SH-SY5Y (cell line): Measurements from ENCODE around the gene SCAF11.

Source experiments
- GATA2 ChIP-seq: IDR thresholded peaks from 2 replicates; pipeline ENCODE4 v1.6.1; 2011; ENCODE audit warnings: mild to moderate bottlenecking, low read depth, low read length
- GATA3 ChIP-seq: IDR thresholded peaks from 2 replicates; pipeline ENCODE4 v1.6.1; 2011; ENCODE audit warnings: low read depth, mild to moderate bottlenecking, low read length, moderate library complexity

DNA sequence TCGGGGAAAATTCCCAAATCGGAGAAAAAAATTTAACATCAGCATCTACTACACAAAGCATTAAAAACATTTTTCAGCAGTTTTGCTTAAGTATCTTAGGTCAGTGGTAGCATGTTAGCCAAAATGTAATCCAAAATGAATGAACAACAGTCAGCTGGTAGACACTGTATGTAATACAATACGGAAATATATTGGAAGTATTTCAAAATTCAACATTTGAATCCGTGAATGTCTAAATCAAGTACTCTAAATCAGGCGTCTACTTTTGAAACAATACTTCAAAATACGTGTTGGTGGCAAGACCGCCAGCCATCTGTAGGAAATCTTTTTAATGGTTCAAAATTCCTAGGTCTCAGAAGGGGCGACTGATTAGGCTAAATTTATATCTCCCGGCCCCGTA, 1.1 kb downstream of the SCAF11 start:
- TF ChIP-seq GATA2 (no peak), GATA3 (no peak)
